Stimulated activated CD8-positive, alpha-beta memory T cell treated with anti-CD3 and anti-CD28 coated beads, Interleukin-7, amount 100 ng/mL, for 48 hours (primary cell): Measurements from ENCODE around the gene PIK3IP1.

ENCODE experiments used
- DNase-seq, 2 donors: peaks; one replicate each; pipeline ENCODE4 v3.0.0-alpha.2; 2020; ENCODE audit warnings: low read depth in 1 of 2; ENCODE audit errors: extremely low read depth in 1 of 2

PIK3IP1 gene

DNA sequence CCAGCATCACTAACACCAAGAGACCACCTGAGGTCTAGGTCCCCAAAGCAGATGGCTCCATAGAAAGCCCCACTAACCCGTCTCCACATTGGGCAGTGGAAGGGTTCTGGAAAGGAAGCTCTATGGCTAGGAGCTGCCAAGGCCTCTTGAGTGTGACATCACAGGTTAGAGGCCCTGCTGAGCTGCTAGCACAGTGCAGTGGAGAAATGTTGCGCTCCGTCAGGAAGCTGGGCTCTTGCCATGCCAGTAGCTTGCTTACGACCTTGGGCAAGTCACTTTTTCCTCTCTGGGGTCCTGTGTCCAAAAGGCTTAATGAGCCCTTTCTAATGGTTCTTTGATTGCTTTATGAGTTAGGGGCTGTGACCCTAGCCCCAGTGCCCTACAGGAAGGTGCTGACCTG is 10.6 kb downstream of the PIK3IP1 start:
- DNase-seq, result no peak

DNA sequence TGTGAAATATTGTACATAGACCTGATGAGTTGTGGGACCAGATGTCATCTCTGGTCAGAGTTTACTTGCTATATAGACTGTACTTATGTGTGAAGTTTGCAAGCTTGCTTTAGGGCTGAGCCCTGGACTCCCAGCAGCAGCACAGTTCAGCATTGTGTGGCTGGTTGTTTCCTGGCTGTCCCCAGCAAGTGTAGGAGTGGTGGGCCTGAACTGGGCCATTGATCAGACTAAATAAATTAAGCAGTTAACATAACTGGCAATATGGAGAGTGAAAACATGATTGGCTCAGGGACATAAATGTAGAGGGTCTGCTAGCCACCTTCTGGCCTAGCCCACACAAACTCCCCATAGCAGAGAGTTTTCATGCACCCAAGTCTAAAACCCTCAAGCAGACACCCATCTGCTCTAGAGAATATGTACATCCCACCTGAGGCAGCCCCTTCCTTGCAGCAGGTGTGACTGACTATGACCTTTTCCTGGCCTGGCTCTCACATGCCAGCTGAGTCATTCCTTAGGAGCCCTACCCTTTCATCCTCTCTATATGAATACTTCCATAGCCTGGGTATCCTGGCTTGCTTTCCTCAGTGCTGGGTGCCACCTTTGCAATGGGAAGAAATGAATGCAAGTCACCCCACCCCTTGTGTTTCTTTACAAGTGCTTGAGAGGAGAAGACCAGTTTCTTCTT is 12.3 kb downstream of the PIK3IP1 start:
- DNase-seq, result no peak

DNA sequence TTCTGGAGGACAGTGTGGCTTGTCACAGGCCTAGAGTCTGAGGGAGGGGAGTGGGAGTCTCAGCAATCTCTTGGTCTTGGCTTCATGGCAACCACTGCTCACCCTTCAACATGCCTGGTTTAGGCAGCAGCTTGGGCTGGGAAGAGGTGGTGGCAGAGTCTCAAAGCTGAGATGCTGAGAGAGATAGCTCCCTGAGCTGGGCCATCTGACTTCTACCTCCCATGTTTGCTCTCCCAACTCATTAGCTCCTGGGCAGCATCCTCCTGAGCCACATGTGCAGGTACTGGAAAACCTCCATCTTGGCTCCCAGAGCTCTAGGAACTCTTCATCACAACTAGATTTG is 13.0 kb downstream of the PIK3IP1 start:
- no peak for DNase-seq

DNA sequence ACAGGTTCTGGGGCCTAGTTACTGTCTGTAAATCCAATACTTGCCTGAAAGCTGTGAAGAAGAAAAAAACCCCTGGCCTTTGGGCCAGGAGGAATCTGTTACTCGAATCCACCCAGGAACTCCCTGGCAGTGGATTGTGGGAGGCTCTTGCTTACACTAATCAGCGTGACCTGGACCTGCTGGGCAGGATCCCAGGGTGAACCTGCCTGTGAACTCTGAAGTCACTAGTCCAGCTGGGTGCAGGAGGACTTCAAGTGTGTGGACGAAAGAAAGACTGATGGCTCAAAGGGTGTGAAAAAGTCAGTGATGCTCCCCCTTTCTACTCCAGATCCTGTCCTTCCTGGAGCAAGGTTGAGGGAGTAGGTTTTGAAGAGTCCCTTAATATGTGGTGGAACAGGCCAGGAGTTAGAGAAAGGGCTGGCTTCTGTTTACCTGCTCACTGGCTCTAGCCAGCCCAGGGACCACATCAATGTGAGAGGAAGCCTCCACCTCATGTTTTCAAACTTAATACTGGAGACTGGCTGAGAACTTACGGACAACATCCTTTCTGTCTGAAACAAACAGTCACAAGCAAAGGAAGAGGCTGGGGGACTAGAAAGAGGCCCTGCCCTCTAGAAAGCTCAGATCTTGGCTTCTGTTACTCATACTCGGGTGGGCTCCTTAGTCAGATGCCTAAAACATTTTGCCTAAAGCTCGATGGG is 13.5 kb downstream of the PIK3IP1 start:
- DNase-seq, result no peak

DNA sequence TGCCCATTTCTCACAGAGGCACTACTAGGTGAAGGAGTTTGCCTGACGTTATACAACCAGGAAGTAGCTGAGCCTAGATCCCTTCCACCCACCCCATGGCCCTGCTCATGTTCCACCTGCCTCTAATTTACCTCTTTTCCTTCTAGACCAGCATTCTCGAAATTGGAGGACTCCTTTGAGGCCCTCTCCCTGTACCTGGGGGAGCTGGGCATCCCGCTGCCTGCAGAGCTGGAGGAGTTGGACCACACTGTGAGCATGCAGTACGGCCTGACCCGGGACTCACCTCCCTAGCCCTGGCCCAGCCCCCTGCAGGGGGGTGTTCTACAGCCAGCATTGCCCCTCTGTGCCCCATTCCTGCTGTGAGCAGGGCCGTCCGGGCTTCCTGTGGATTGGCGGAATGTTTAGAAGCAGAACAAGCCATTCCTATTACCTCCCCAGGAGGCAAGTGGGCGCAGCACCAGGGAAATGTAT is 14.1 kb downstream of the PIK3IP1 start:
- no peak for DNase-seq

- DNase-seq, result no peak
Observed at GRCh38 chr22:31277741-31278140, 14.5 kb downstream of the PIK3IP1 start.

GRCh38 chr22:31276426-31277167 is 15.7 kb downstream of the PIK3IP1 start:
- no peak for DNase-seq

DNA sequence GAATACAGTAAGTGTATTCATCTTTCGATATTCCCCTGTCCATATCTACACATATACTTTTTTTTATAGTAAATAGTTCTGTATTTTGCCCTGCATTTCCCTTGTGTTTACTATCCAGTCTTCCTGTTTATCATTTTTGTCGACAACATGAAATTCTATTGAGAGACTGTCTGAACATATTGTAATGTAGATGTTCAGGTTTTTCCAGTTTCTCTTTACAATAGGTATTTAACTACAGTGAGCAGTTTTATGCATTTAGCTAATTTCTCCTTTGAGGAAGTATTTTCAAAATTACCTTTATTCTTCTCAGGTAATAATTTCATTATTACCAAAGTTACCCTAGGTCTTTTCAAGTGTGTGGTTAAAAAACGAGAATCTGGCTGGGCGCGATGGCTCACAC is 16.7 kb downstream of the PIK3IP1 start:
- DNase-seq, result no peak

DNA sequence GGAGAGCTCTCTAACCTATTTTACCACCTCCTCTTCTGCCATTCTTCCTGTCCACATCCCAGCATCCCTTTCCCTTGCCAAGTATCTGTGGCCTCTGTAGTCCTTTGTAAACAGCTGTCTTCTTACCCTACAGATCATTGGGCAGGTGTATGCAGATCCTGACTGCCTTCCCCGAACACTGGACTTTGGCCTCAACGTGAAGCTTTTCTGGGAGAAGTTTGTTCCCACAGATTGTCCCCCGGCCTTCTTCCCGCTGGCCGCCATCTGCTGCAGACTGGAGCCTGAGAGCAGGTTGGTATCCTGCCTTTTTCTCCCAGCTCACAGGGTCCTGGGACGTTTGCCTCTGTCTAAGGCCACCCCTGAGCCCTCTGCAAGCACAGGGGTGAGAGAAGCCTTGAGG is 17.3 kb downstream of the PIK3IP1 start:
- DNase-seq, result no peak

DNA sequence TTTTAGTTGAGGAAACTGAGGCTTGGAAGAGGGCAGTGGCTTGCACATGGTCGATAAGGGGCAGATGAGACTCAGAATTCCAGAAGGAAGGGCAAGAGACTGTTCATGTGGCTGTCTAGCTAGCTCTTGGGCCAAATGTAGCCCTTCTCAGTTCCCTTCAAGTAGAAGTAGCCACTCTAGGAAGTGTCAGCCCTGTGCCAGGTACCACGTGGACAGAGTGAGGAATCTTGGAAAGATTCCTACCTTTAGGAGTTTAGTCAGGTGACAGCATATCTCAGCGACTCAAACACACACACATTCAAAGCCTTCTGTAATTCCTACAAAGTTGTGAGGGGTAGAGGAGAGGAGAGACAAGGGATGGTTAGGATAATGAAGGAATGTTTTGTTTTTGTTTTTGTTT is 18.3 kb downstream of the PIK3IP1 start:
- no peak for DNase-seq

DNA sequence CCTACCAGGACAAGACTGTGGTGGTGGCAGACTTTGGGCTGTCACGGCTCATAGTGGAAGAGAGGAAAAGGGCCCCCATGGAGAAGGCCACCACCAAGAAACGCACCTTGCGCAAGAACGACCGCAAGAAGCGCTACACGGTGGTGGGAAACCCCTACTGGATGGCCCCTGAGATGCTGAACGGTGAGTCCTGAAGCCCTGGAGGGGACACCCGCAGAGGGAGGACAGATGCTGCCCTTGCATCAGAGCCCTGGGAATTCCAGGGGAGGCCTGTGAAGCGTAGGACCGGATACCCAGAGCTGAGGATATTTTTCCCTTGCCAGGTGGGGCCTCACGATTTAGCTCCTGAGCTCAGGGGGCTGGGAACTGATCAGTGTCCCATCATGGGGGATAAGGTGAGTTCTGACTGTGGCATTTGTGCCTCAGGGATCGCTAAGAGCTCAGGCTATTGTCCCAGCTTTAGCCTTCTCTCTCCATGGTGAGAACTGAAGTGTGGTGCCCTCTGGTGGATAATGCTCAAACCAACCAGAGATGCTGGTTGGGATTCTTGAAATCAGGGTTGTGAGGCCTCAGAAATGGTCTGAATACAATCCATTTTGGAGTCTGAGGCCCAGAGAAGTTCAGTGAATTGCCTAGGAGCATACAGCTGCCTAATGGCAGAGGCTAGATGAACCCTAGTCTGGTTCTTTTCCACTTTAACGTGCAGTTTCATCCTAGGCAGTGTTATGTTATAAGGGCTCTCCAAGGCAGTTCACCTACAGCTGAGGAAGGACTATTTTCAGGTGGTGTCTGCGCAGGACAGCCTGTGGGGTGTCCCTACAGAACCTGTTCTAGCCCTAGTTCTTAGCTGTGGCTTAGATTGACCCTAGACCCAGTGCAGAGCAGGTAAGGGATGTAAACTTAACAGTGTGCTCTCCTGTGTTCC is 19.5 kb downstream of the PIK3IP1 start:
- DNase-seq, result no peak

DNA sequence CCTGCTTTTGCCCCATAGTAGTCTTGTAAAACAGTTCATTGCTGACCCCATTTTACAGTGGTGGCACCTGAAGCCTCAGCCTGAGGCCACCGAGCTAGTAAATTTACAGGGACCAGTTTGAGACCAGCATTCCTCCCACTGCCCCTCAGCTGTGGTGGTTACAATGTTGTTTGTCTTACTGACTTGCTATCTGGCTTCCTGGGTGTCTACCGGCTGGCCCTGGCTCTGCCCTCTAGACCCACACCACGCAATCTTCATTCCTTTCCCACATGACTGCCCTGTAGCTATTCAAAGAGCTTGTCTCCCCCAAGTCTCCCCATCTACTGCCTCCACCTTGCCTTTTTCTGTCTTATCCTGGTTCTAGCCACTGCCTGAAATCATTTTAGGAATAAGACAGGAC is 20.8 kb downstream of the PIK3IP1 start:
- no peak for DNase-seq

DNA sequence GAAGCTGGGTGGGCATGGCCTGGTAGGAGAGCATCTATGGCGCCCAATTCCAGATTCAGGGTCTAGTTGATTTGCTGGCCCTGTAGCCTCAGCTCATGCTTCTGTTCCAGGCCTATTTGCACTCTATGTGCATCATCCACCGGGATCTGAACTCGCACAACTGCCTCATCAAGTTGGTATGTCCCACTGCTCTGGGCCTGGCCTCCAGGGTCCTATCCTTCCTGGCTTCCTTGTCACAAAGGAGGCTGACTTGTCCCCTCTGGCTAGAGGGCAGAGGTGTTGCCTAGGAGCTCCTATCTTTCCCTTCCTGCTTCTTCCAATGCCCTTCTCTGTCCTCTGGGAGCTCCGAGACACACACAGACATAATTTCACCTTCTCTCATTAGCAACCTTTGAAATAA is 21.3 kb downstream of the PIK3IP1 start:
- no peak for DNase-seq

GRCh38 chr22:31269892-31270579 is 22.3 kb downstream of the PIK3IP1 start:
- DNase-seq, result no peak

- no peak for DNase-seq
Observed at GRCh38 chr22:31268281-31268680, 24.0 kb downstream of the PIK3IP1 start.

DNA sequence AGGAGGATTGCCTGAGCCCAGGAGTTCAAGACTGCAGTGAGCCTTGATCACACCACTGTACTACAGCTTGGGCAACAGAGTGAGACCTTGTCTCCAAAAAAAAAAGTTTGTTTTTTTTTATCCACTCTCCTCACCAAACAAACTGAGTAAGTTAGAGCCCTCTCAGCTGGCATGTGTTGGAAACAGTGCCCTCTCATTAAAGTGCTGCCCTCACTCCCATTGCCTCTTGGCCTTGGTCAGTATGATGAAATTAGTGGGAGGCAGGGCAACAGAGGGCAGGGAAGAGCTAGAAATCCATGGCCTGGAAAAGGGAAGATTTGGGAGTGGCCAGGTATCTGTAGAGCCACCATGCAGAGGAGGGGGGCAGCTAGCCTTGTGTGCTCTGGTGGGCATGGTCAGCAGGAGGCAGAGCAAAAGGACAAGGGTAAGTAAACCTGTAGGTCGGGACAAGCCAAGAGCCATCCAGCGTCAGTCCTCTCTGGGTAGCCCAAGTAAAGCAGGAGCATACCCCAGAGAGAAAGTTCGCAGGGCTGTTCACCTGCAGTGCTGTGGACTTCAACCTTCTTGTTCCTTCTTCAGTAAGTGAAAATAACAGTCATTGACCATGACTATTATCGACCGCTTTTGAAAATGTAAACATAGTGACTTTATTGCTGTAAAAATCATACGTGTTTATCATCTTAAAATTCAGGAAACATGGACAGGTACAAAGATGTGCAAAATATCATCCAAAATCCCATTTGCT is 28.2 kb downstream of the PIK3IP1 start:
- DNase-seq, result no peak

GRCh38 chr22:31262312-31263133 is 29.8 kb downstream of the PIK3IP1 start:
- DNase-seq, result no peak

GRCh38 chr22:31260474-31260856 is 31.8 kb downstream of the PIK3IP1 start:
- no peak for DNase-seq
